NCI-H1930 (cell line): ENCODE measurements around the gene GHITM.
"Not testable (repeated sequence)": the region's sequence is repeated elsewhere in the genome, so short reads cannot be mapped to it uniquely, and the experiment has no call there.

Source experiments
- DNase-seq, 2 experiments: peaks; one replicate each; lab custom pipeline; 2025; lab: John Stamatoyannopoulos, UW

GHITM gene

DNA sequence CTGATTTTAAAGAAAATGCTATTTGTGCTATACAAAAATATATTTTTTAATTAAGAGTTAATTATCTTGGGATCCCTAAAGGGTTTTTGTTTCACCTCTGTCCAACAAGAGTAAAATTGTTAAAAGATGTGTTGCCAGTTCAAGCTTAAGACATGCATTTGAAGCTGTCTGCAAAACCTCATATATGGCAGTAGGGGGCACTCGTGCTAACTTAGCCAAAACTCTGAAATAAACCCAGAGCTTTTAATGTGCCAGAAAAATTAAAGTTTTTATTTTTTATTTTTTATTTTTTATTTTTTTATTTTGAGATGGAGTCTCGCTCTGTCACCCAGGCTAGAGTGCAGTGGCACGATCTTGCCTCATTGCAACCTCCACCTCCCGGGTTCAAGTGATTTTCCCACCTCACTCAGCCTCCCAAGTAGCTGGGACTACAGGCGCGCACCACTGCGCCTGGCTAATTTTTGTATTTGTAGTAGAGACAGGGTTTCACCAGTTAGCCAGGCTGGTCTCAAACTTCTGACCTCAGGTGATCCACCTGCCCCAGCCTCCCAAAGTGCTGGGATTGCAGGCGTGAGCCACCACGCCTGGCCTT lies 8.8 kb downstream of the GHITM start:
- DNase-seq = not testable (repeated sequence)

DNA sequence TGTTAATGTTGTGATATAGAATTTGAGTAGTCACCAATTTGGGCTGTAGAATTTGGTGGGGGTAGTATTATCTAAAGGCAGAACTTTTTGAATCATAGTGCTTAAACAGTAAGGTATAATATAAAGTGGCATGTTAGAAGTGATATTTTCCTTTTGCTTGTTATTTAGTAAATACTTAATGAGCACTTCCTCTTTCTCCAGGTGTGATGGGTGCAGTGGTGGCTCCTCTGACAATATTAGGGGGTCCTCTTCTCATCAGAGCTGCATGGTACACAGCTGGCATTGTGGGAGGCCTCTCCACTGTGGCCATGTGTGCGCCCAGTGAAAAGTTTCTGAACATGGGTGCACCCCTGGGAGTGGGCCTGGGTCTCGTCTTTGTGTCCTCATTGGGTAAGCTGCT lies 10.5 kb downstream of the GHITM start:
- DNase-seq = no peak

DNA sequence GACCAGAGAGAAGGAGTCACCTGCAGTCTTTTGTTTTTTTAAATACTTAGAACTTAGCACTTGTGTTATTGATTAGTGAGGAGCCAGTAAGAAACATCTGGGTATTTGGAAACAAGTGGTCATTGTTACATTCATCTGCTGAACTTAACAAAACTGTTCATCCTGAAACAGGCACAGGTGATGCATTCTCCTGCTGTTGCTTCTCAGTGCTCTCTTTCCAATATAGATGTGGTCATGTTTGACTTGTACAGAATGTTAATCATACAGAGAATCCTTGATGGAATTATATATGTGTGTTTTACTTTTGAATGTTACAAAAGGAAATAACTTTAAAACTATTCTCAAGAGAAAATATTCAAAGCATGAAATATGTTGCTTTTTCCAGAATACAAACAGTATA lies 13.5 kb downstream of the GHITM start:
- DNase-seq = no peak

DNA sequence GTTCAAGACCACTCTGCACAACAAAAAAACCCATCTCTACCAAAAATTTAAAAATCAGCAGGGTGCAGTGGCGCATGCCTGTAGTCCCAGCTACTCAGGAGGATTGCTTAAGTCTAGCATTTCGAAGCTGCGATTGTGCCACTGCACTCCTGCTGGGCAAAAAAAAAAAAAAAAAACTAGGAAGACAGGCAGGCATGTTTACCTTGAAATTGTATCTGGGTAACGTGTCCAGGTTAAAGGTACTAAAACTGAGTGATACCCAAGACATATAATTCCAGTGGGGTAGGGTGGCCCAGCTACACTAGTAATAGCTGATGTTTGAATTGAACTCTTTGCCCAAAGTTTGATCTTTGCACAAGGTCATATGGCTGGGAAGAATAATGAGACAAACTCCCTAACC lies 16.2 kb downstream of the GHITM start:
- DNase-seq = no peak

DNA sequence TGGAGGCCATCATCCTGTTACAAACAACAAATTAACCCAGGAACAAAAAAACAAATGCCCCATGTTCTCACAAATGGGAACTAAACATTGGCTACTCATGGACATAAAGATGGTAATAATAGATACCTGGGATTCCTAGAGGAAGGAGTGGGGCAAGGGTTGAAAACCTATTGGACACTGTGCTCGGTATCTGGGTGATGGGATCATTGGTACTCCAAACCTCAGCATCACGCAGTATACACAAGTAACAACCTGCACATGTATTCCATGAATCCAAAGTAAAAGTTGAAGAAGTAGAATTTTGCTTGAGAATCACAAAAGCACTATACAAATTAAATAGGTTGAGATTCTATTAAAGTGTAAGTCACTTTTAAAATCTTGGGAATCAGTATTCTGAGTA lies 16.7 kb downstream of the GHITM start:
- DNase-seq = no peak

DNA sequence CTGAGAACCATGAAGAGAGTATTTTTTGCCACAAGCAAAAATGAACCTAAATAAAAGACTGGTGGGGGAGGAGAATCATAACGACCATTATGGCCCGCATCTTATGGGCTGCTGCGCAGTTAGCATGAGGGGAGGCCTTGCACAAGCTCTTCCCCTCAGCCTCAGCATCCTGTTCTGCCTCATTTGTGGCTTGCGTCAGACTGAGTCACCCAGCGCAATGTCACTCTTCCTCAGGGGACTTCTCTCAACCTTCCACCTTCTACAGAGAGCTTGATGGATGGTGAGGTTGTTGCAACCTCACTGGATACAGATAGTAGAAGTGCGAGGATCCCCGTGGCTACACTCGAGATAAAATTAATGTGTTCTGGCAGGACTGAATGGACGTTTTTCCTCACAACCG lies 17.5 kb downstream of the GHITM start:
- DNase-seq = no peak

DNA sequence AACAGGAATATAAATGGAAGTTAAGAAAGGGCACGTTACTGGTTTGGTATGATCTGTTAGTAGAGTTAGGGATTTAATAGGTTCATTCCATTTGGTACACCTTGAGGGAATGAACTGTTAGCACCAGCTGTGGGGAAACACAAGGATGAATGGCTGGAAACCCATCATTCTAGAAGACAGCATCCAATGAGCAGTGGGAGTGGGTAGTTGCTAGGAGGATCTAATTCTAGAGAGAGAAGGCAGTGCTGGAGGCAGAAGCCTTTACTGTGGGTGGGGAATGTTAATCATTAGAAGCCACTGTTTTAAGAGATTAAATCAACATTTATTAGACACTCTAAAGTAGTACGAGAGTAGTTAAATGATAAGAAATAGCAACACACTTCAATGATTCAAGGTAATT lies 18.8 kb downstream of the GHITM start:
- no peak for DNase-seq

DNA sequence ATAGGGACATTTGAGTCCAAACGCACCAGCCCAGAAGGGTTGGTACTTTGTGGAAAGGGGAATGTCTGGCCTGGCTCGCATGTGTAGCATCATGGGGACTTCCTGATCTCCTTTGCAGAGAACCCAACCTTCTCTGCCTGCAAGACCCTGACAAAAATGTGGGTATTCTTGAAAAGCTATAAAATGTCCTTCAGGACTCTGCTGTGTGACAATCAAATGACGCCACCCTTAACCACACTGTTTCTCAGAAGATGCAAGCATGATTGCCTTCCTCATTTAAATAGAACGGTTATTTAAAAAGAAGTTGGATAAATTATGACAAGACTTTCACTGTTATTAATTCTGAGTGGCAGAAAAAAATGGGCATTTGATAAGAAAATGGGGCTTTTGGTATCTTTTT lies 19.2 kb downstream of the GHITM start:
- no peak for DNase-seq

DNA sequence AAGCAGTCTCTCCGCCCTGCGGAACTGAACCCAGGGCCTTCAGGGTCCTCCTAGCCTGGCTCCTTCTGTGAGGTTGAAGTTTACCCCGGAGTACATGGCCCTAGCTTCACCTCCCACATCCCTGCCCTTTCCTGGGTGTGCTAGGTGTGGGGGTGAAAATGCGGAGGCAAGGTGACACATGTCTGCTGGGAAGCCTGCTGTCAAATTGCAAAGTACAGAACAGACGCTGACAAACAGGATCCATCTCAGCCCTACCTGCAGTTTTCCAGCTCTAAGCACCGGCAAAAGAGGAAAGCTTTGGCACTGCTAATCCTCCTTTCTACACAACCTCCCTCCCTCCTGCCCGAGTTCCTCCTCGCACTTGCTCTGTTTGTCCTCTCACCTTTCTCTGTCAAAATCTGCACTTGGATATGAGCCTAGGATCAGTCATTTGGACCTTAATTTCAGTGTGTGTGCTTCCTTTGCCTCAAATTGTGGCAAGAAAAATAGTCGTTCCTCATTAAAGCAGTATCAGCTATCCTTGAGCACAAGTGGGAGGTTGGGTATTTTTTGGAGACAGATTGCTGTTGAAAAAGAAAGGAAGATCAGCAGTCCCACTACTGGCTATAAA lies 19.9 kb downstream of the GHITM start:
- DNase-seq = no peak

DNA sequence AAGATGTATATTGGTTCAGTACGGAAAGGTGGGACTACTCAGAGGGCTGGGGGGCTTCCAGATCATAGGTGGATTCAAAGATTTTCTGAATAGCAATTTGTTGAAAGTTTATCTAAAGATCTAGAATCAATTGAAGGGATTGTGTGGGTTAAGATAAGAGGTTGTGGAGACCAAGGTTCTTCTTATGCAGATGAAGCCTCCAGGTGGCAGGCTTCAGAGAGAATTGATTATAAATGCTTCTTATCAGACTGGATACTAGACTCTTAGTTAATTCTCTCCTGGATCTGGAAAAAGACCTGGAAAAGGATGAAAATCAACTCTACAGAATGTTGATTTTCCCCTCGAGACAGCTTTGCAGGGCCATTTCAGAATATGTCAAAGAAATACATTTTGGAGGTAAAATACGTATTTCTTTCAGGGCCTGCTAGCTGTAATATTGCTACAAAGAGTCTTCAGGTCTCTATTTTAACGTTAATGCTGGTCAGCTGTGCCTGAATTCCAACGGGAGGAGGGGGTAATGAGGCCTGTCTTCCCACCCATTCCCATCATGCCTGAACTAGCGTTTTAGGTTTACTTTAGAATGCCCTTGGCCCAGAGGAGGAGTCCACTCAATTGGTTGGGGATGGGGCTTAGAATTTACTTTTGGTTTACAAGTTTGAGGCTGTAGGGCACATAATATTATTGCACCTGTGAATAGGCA lies 21.5 kb downstream of the GHITM start:
- no peak for DNase-seq

DNA sequence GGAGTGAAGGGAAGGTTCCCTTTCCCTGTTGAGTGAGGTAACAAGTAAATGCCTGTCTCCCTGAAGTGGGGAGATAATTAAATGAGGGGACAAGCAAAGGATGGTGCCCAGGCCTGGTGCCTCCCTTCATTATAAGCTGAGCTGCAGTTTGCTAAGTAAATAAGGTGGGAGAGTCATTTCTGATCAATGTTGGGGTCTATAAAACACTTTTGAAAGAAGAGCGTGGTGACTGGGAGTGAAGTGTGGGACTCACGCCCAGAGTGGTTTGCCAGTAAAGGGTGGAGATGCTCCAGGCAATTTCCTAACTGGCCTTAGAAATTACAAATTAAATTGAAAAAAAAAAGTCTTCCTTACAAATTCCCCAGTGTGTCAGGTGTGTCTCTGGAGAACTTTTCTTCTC lies 24.7 kb downstream of the GHITM start:
- DNase-seq = no peak

DNA sequence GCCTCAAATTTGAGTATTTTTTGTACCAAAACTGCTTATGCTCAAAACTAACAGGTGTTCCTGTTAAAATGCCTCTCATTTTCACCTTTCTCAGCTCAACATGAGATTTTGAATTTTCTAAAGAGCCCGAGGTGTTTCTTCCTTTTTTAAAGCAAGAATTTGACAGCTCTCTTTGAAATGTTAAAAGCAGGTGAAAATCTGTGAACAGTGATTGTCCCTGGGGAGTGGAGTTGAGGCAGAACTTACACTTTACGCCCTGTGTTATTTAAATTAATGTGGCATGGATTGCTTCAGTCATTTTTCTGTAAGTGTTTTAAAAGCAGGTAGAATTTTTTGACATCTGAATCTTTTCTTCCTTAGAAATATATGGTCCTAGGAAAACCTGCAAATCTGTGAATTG lies 25.1 kb downstream of the GHITM start:
- DNase-seq = no peak

DNA sequence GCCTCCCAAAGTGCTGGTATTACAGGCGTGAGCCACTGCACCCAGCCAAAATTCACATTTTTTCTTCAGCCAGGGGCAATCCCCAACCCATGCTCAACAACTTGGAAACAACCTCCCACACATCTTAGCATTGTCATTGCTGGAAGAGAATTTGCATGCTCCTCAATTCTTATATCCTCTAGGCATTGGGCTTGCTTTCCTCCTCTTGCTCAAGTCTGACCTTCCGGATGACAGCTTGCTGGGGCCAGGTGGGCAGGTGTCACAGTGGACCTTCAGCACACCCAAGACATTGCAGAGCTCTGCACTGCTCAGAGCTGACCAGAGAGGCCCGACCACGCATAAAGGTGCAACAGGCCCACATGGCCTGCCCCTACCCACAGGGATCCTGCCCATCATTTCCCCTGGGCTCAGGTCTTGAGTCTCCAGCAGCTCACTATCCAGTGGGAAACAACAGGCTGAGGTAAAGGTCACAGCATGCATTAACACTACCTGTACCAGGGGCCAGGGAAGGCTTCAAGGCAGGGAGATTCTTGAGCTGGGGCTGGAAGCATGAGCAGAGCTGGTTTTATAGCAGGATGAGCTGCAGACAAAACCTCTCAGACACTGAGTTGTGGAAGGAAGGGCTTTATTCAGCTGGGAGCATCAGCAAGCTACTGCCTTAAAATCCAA lies 27.4 kb downstream of the GHITM start:
- no peak for DNase-seq

DNA sequence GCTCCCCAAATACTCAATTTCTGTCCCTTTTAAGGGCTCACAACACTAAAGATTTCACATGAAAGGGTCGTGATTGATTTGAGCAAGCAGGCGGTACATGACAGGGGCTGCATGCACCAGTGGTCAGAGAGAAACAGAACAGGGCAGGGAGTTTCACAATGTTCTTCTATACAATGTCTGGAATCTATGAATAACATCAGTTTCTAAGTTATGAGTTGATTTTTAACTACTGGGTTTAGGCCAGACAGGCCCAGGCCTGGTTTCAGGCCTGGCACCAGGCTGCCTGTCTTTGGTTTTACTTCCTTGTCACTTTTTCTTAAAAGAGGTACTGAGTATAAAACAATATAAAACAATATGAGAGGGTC lies 28.0 kb downstream of the GHITM start:
- not testable (repeated sequence) for DNase-seq

DNA sequence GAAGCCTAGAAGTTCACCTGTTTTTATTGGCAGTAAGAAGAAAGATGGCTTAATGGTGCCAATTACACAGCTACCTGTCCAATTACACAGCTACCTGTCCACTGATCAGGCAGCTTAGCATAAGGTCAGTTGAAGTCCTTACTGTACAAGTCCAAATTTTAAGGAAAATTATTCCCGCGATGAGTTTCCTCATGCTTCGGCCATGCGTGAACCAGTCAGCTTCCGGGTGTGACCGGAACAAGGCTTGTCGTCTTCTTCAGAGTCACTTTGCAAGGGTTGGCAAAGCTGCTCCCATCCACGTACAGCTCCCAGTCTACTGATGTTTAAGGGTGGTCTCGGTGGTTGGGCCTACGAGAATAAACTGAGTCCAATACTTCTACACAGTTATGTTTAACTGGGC lies 29.1 kb downstream of the GHITM start:
- not testable (repeated sequence) for DNase-seq

DNA sequence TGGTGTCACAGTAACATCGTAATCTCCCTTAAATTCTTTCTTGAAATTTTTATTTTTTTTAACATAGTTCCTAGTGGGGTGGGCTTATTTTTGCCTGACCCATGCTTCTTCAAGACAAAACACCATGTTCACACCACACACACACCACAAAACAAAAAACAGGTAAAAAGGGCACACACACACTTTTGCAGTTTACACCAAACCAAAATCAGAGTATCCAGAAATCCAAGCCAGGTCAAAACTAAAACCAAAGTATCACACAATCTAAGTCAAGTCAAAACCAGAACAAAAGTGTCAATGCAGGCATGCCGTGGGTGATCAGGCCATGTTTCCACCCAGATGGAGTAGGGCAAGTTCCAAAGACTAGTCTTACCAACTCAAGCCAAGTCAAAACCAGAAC lies 31.9 kb downstream of the GHITM start:
- DNase-seq = not testable (repeated sequence)

DNA sequence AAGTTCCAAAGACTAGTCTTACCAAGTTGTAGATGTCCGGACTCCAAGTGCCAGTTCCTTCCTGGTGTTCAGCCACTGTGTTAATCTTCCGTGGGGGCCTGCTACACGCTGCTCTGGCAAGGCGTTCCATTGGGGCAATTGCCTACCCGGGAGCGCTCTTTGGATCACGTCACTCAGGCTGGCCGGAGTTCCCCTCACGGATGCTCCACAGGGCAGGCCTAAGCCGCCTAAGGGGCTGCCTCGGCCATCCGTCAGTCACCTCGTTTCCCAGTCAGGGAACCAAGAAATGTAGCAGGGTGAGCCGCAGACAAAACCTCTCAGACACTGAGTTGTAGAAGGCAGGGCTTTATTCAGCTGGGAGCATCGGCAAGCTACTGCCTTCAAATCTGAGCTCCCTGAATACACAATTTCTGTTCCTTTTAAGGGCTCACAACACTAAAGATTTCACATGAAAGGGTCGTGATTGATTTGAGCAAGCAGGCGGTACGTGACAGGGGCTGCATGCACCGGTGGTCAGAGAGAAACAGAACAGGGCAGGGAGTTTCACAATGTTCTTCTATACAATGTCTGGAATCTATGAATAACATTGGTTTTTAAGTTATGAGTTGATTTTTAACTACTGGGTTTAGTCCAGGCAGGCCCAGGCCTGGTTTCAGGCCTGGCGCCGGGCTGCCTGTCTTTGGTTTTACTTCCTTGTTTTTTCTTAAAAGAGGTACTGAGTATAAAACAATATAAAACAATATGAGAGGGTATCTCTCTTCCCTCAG lies 32.6 kb downstream of the GHITM start:
- not testable (repeated sequence) for DNase-seq

DNA sequence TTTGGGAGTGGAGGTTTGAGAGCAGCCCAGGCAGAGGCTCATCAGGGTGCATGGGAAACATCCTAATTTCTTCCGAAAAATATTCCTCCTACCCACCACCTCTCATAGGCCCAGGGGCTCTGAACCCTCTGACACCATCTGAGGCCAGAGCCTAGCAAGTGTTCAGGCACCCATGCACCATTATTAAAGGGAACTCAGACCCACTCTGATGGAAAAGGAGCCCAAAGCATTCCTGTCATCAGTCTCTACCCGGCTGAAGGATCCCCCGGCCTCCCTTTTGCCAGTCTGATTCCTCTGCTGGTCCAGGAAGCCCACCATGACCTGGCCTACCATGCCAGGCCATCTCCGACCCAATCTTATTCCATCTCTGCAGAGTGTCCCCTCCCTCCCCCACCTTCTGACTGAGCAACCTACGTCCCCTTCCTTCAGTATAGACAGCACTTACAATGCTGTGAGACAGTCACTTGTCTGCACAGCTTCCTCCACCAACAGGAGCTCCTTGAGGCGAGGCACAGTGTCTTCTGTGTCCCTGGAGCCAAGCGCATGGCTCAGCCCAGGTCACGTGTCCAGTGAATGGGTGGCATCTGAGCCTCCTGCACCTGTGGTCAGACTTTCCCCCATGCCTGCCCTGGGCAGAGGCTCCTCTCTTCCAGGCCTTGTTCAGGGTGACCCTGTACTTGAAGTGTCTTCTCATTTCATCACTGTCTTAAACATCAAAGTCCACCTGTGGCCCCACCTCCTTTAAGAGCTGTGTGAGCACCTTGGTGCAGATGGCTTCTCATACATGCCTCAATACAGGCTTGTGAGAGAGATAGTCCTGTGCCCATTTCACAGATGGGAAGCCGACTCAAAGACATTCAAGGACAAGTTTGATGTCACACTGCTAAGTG lies 33.4 kb downstream of the GHITM start:
- DNase-seq = no peak

DNA sequence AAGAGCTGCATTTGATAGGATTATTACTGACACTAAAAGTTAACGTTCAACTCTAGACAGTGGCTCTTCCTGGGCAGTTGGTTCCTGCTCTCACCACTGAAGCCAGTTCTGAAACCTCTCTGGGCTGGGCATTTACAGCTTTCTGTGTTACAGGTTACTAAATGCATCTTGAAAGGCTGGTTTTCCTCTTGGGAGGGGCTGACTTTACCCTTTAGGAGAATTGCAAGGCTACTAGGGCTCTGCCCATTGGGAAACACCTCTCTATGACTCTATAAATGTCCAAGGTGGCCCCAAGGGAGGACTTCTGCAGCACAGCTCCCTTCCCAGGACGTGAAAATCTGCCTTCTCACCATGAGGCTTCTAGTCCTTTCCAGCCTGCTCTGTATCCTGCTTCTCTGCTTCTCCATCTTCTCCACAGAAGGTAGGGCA lies 34.2 kb downstream of the GHITM start, which contains the start of gene GPR15LG:
Gene GPR15LG (plus strand): TSS at position 301 of the 429 bp plus-strand sequence. CDS start 51 bp downstream, at position 352.
- DNase-seq = no peak

DNA sequence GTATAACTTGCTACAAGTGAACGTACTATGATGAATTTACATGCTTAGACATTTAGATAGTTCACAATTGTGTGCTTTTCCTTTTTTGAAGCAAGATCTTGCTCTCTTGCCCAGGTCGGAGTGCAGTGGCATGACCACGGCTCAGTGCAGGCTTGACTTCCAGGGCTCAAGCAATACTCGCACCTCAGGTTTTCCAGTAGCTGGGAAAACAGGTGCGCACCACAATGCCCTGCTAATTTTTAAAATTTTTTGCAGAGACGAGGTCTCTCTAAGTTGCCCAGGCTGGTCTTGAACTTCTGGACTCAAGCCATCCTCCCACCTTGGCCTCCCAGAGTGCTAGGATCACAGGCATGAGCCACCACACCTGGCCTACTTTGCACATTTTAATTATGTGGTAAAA lies 36.1 kb downstream of the GHITM start:
- no peak for DNase-seq

DNA sequence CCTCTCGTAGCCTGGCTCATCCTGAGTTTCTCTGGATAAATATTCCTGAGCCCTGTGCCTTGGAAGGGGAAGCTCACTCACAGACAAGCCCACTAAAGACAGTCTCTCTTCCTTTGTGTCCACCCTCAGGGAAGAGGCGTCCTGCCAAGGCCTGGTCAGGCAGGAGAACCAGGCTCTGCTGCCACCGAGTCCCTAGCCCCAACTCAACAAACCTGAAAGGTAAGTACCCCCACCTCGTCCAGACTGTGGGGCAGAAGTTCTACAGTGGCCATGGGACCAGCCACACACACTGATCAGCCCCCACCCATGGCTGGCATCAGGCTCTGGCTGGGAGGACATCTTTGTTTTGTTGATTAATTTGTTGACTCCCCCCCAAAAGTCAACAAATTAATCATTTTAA lies 37.0 kb downstream of the GHITM start:
- DNase-seq = no peak
